PC-9 (cell line): ENCODE results near the gene TNN. TPM values are rescaled to one million over a fixed set of nuclear protein-coding genes. Genes with fewer than 3 reads are reported as not detected.

Experiments
- BruUV-seq: library from RNA; stranded (reverse); fragments of 400-500 nt; replicated peaks from 2 replicates; lab custom pipeline; 2021; lab: Mats Ljungman, UMichigan
- CTCF ChIA-PET: fragments of 300-600 bp; sonication (Branson Sonifier 250); formaldehyde crosslinking; loops from one replicate; lab custom pipeline; 2022; ENCODE audit warnings: antibody characterized with exemption; lab: Charles Lee
- POLR2A ChIA-PET: fragments of 300-600 bp; sonication (Branson Sonifier 250); formaldehyde crosslinking; loops from one replicate; lab custom pipeline; 2022; ENCODE audit warnings: antibody characterized with exemption; ENCODE audit not compliant: unreplicated experiment; lab: Charles Lee
- DNase-seq, 2 experiments: peaks; one replicate each; pipeline versions ENCODE4 v3.0.0 to v3.0.0-alpha.2; 2015 to 2022; ENCODE audit warnings: mixed read lengths in 1 of 2
- H2AFZ ChIP-seq: fragments of 200-600 bp; sonication (generic); 2 replicates; pipeline ENCODE4 v1.8.1; 2017; ENCODE audit warnings: antibody characterized with exemption
- H3F3A ChIP-seq: fragments of 200-600 bp; sonication (generic); 2 replicates; pipeline ENCODE4 v1.8.1; 2017; ENCODE audit warnings: antibody characterized with exemption, mild to moderate bottlenecking, low read depth; ENCODE audit not compliant: insufficient read depth
- H3K27ac ChIP-seq: fragments of 200-600 bp; sonication (generic); 2 replicates; pipeline ENCODE4 v1.6.1; 2016; ENCODE audit warnings: mixed run types
- H3K27me3 ChIP-seq: fragments of 200-600 bp; sonication (generic); 2 replicates; pipeline ENCODE4 v1.6.1; 2016; ENCODE audit warnings: low read depth, mixed run types; ENCODE audit not compliant: insufficient read depth
- H3K36me3 ChIP-seq: fragments of 200-600 bp; sonication (generic); 2 replicates; pipeline ENCODE4 v1.6.1; 2016; ENCODE audit warnings: low read depth, mixed run types
- H3K4me1 ChIP-seq: fragments of 200-600 bp; sonication (generic); replicated peaks from 2 replicates; pipeline ENCODE4 v1.6.1; 2016; ENCODE audit warnings: mixed run types; ENCODE audit not compliant: insufficient read depth
- H3K4me2 ChIP-seq: fragments of 200-600 bp; sonication (generic); 2 replicates; pipeline ENCODE4 v1.6.1; 2017; ENCODE audit warnings: mixed run types
- H3K4me3 ChIP-seq: fragments of 200-600 bp; sonication (generic); 2 replicates; pipeline ENCODE4 v1.6.1; 2016; ENCODE audit warnings: mixed run types
- H3K79me2 ChIP-seq: fragments of 200-600 bp; sonication (generic); 2 replicates; pipeline ENCODE4 v1.6.1; 2017; ENCODE audit warnings: low read depth, mixed run types
- H3K9me2 ChIP-seq: fragments of 200-600 bp; sonication (generic); 2 replicates; pipeline ENCODE4 v1.8.1; 2017; ENCODE audit warnings: mild to moderate bottlenecking; ENCODE audit not compliant: insufficient read depth
- H3K9me3 ChIP-seq: fragments of 200-600 bp; sonication (generic); 2 replicates; pipeline ENCODE4 v1.8.1; 2016; ENCODE audit warnings: low read depth; ENCODE audit not compliant: insufficient read depth
- H4K20me1 ChIP-seq: fragments of 200-600 bp; sonication (generic); 2 replicates; pipeline ENCODE4 v1.8.1; 2017; ENCODE audit not compliant: insufficient read depth
- CTCF ChIP-seq: fragments of 200-600 bp; sonication (generic); conservative IDR thresholded peaks from 2 replicates; pipeline ENCODE4 v1.6.1; 2017; ENCODE audit warnings: mixed run types, antibody characterized with exemption, mild to moderate bottlenecking, moderate library complexity
- EZH2 ChIP-seq: fragments of 200-600 bp; sonication (generic); IDR thresholded peaks from 2 replicates; pipeline ENCODE4 v1.8.0; 2017; ENCODE audit warnings: antibody characterized with exemption, low read depth
- intact Hi-C: fragments of 100-400 bp; cut with micrococcal nuclease; formaldehyde crosslinking; loops from one replicate; pipeline ENCODE4 v1.10.0; 2022; ENCODE audit not compliant: unreplicated experiment
- total RNA-seq: library from RNA; stranded (reverse); gene quantifications from 2 replicates; pipeline ENCODE4 v1.2.3, GENCODE V29; 2021

The TNN gene
- total RNA-seq, 1 experiment from 2014 or later: not detected

GRCh38 chr1:175137369-175137768, 69.7 kb downstream of the TNN start:
- no peak for DNase-seq
- ChIA-PET CTCF (no interaction called here), POLR2A (no interaction called here)
- Histone ChIP-seq H3K4me3 (no peak overlapping the region), H3F3A (no peaks in the 10 kb centered on the region), H4K20me1 (no peaks in the 10 kb centered on the region), H3K36me3 (no peaks in the 10 kb centered on the region), H3K79me2 (no peaks in the 10 kb centered on the region), H3K9me3 (no peaks in the 10 kb centered on the region), H3K27me3 (no peaks in the 10 kb centered on the region; the same call in 1 of the 2 replicates), H3K9me2 (no peaks in the 10 kb centered on the region), H3K4me2 (no peak overlapping the region), H3K27ac (no peak overlapping the region), H2AFZ (no peak overlapping the region), H3K4me1 (peaks cover 10% of the 10 kb centered on the region; the same call in 1 of the 2 replicates)
- intact Hi-C loops: no loop called here
- no TSS peak for BruUV-seq
- TF ChIP-seq CTCF (no peak), EZH2 (no peak)

GRCh38 chr1:175138579-175138978, 70.9 kb downstream of the TNN start:
- H3K4me3 ChIP-seq: no peak overlapping the region
- no peaks in the 10 kb centered on the region for H3F3A ChIP-seq
- TF ChIP-seq CTCF (no peak), EZH2 (no peak)
- intact Hi-C loops: no loop called here
- no peaks in the 10 kb centered on the region for H3K36me3 ChIP-seq
- ChIA-PET POLR2A (no interaction called here), CTCF (no interaction called here)
- no TSS peak for BruUV-seq
- peak in 1 of 2 experiments; percentile 80 for DNase-seq
- peaks cover 10% of the 10 kb centered on the region; the same call in 1 of the 2 replicates for H3K4me1 ChIP-seq
- H4K20me1 ChIP-seq: no peaks in the 10 kb centered on the region
- no peak overlapping the region for H3K4me2 ChIP-seq
- no peaks in the 10 kb centered on the region for H3K9me3 ChIP-seq
- no peaks in the 10 kb centered on the region for H3K9me2 ChIP-seq
- H2AFZ ChIP-seq: no peak overlapping the region
- no peaks in the 10 kb centered on the region; the same call in 1 of the 2 replicates for H3K27me3 ChIP-seq
- H3K79me2 ChIP-seq: no peaks in the 10 kb centered on the region
- H3K27ac ChIP-seq: no peak overlapping the region

- intact Hi-C loops: no loop called here
- Histone ChIP-seq H3K27ac (no peak overlapping the region), H2AFZ (no peak overlapping the region), H3K9me2 (no peaks in the 10 kb centered on the region), H4K20me1 (no peaks in the 10 kb centered on the region), H3K4me3 (no peak overlapping the region), H3K9me3 (no peaks in the 10 kb centered on the region), H3K79me2 (no peaks in the 10 kb centered on the region), H3K36me3 (no peaks in the 10 kb centered on the region), H3K27me3 (0 out of 2 replicates have a peak, but pooled peaks cover 9% of the 10 kb centered on the region), H3K4me1 (peaks cover 8% of the 10 kb centered on the region), H3K4me2 (peak overlapping the region; percentile 63), H3F3A (no peaks in the 10 kb centered on the region)
- ChIA-PET POLR2A (interaction anchor here (0.6 kb wide), 1 partner anchor 701 kb away, joined by 6 read pairs; no protein-coding TSS in a partner anchor), CTCF (interaction anchor here (0.6 to 2.1 kb wide), 9 partner anchors 21 to 926 kb away, joined by 4 to 12 read pairs (median 7); partner anchors contain the start of gene TNN)
- BruUV-seq: no TSS peak
- DNase-seq: peak in 1 of 2 experiments; percentile 54
- TF ChIP-seq CTCF: no peak
Measured at GRCh38 chr1:175145899-175146528, 78.4 kb downstream of the TNN start.
